ENCODE data around the gene RFX8. TPM values are rescaled to one million over a fixed set of nuclear protein-coding genes. Genes with fewer than 3 reads are reported as not detected.

RFX8 gene
- total and polyA plus RNA-seq, 7 donors = 0.12 to 0.83 TPM; not detected in 5

DNA sequence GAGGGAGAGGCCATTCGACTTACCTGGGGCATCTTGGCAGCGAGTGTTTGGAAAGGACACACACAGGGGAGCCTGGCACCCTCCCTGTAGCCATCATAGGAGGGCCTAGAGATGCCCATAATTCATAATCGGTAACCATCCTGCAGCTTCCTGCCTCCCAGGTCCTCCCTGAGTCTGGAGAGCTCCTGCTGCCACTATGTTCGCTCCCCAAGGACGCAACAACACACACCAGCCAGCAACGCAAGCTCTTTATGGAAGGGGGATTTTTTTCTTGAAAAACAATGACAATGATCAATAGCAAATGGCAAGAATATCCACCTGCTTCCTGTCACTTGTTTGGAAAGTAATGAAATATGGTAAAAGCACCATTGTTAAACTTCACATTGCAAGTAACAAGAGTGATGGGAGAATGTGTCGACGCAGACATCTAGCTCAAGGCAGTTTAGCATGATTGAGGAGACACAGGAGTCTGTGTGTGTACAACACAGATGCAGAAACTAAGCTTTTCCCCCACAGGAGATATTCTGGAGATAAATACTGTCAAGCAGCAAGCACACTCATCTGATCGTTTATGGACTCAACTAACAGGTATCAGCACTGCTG lies 62.7 kb downstream of the RFX8 start:
- H3K4me3 ChIP-seq = no peak overlapping the region
- WGBS, 2 donors = 91 to 94% methylated on average over 9 of the region's 9 CpGs
- no peaks in the 10 kb centered on the region for H3K36me3 ChIP-seq
- H3K27ac ChIP-seq = no peak overlapping the region
- H3K4me1 ChIP-seq = no peaks in the 10 kb centered on the region
- no peak for DNase-seq
- H3K27me3 ChIP-seq = no peaks in the 10 kb centered on the region
- TF ChIP-seq EP300 (IDR thresholded peaks at IDR 0.05) (no peak), CTCF (IDR thresholded peaks at IDR 0.05) (no peak), POLR2A (IDR thresholded peaks at IDR 0.05) (no peak)
- intact Hi-C loops (cut with DNase I) = no loop called here
- no peaks in the 10 kb centered on the region for H3K9me3 ChIP-seq

DNA sequence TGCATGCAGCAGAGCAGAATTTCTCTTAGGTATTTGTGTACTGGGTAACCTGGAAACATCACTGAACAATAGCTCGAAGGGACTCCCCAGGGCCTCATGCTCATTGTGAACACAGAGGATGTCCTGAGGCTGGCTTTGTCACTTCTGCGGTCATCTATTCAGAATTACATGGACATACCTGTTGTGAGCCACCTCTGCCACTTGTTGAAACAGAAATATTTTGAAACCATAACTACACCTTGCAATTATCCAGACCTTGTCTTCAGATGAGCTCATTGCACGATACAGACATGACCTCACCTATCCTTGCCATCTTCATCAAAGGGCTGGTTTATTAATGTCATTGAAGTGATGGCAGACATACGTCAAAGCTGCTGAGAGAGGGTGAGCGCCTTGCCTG lies 64.2 kb downstream of the RFX8 start:
- DNase-seq = no peak
- TF ChIP-seq EP300 (IDR thresholded peaks at IDR 0.05) (no peak), CTCF (IDR thresholded peaks at IDR 0.05) (no peak), POLR2AphosphoS5 (IDR thresholded peaks at IDR 0.05) (no peak), POLR2A (IDR thresholded peaks at IDR 0.05) (no peak)
- intact Hi-C loops (cut with DNase I) = no loop called here
- H3K27me3 ChIP-seq = no peaks in the 10 kb centered on the region
- no peak overlapping the region for H3K4me3 ChIP-seq
- H3K27ac ChIP-seq = no peak overlapping the region
- 77 to 85% methylated on average over 5 of the region's 5 CpGs for WGBS, 2 donors
- H3K9me3 ChIP-seq = no peaks in the 10 kb centered on the region
- H3K4me1 ChIP-seq = no peaks in the 10 kb centered on the region
- H3K36me3 ChIP-seq = no peaks in the 10 kb centered on the region

DNA sequence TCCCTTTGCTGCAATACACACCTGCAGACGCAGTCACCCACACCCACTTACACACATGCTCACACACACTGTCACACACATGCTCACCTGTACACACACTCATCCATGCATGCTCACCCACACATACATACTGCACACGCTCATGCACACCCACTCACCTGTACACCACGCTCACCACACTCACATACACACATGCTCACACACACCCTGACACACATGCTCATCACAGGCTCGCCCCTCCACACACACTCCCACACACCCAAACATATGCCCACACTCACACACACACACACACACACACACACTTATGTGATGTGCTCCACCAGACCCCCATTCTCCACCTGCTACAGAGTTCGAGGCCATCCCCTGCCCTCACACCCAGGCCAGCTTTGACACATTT lies 64.8 kb downstream of the RFX8 start:
- intact Hi-C loops (cut with DNase I) = no loop called here
- H3K27me3 ChIP-seq = no peaks in the 10 kb centered on the region
- no peak overlapping the region for H3K27ac ChIP-seq
- H3K9me3 ChIP-seq = no peaks in the 10 kb centered on the region
- 89% methylated on average over 5 of the region's 5 CpGs for WGBS, 2 donors
- H3K36me3 ChIP-seq = no peaks in the 10 kb centered on the region
- no peak overlapping the region for H3K4me3 ChIP-seq
- no peaks in the 10 kb centered on the region for H3K4me1 ChIP-seq
- DNase-seq = no peak
- TF ChIP-seq POLR2AphosphoS5 (IDR thresholded peaks at IDR 0.05) = no peak
- no peak for TF ChIP-seq POLR2A (IDR thresholded peaks at IDR 0.05)
- no peak for TF ChIP-seq EP300 (IDR thresholded peaks at IDR 0.05)
- no peak for TF ChIP-seq CTCF (IDR thresholded peaks at IDR 0.05)

DNA sequence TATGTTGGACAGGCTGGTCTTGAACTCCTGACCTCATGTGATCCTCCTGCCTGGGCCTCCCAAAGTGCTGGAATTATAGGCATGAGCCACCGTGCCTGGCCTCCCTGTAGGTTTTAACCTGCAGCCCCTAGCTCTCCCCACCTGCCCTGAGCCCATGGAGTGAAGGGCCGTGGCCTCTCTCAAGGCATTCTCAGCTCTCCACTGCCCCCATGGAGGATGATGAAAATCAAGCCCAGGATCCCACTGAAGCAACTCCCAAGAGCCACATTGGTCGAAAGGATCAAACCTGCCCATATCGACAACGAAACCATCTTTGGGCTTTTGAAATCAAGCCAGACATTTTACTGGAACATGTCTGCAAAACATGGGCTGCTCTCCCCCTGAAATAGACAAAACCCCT lies 65.2 kb downstream of the RFX8 start:
- no peaks in the 10 kb centered on the region for H3K36me3 ChIP-seq
- intact Hi-C loops (cut with DNase I) = no loop called here
- no peak overlapping the region for H3K4me3 ChIP-seq
- 91 to 92% methylated on average over 5 of the region's 5 CpGs for WGBS, 2 donors
- no peak overlapping the region for H3K27ac ChIP-seq
- no peak for DNase-seq
- H3K4me1 ChIP-seq = no peaks in the 10 kb centered on the region
- TF ChIP-seq EP300 (IDR thresholded peaks at IDR 0.05) (no peak), CTCF (IDR thresholded peaks at IDR 0.05) (no peak), POLR2A (IDR thresholded peaks at IDR 0.05) (no peak), POLR2AphosphoS5 (IDR thresholded peaks at IDR 0.05) (no peak)
- no peaks in the 10 kb centered on the region for H3K27me3 ChIP-seq
- H3K9me3 ChIP-seq = no peaks in the 10 kb centered on the region

GRCh38 chr2:101408925-101409324 lies 66.0 kb downstream of the RFX8 start:
- Histone ChIP-seq H3K9me3 (no peaks in the 10 kb centered on the region), H3K27me3 (no peaks in the 10 kb centered on the region), H3K4me3 (no peak overlapping the region), H3K27ac (no peak overlapping the region), H3K4me1 (no peaks in the 10 kb centered on the region), H3K36me3 (no peaks in the 10 kb centered on the region)
- intact Hi-C loops (cut with DNase I) = no loop called here
- no peak for DNase-seq
- TF ChIP-seq POLR2A (IDR thresholded peaks at IDR 0.05) (no peak), EP300 (IDR thresholded peaks at IDR 0.05) (no peak), CTCF (IDR thresholded peaks at IDR 0.05) (no peak), POLR2AphosphoS5 (IDR thresholded peaks at IDR 0.05) (no peak)
- 57 to 80% methylated on average over 6 of the region's 6 CpGs for WGBS, 2 donors

All from sigmoid colon (tissue), 7 donors.